Fibroblast of lung (primary cell): ENCODE data around the gene UGT2A2.

Experiments
- EZH2 ChIP-seq: IDR thresholded peaks from 2 replicates; pipeline ENCODE4 v1.5.1; 2012; ENCODE audit warnings: low read length, control low read depth, mild to moderate bottlenecking; ENCODE audit errors: missing control alignments
- TF ChIP-seq, protein P1 (sequence below), 2 donors: IDR thresholded peaks in 1 of 2; conservative IDR thresholded peaks in 1 of 2; 1 replicate in 1 of 2; 2 replicates in 1 of 2; pipeline ENCODE4 v1.5.1; 2011 to 2012; ENCODE audit warnings: low read length in 2 of 2, control low read depth in 1 of 2, inconsistent platforms in 1 of 2, low read depth in 1 of 2, mild to moderate bottlenecking in 1 of 2

DNA sequence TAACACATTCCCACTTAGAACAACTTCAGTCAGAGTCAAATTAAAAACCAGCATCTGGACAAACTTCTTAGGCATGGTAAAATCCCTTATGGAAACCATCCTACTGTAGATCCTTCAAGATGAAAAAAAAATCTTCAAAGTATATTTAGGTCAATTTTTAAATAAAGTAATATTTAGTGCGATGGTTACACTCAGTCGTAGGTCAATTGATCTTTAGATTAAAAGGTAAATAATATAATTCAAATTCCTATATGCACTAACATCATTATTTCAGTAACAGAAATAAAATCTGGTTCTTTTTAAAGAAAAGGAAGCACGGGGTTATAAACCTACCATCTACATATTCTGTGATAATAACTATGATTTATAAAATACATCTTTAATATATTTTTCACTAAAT lies at the start of gene UGT2A2:
- TF ChIP-seq, protein P1, sequence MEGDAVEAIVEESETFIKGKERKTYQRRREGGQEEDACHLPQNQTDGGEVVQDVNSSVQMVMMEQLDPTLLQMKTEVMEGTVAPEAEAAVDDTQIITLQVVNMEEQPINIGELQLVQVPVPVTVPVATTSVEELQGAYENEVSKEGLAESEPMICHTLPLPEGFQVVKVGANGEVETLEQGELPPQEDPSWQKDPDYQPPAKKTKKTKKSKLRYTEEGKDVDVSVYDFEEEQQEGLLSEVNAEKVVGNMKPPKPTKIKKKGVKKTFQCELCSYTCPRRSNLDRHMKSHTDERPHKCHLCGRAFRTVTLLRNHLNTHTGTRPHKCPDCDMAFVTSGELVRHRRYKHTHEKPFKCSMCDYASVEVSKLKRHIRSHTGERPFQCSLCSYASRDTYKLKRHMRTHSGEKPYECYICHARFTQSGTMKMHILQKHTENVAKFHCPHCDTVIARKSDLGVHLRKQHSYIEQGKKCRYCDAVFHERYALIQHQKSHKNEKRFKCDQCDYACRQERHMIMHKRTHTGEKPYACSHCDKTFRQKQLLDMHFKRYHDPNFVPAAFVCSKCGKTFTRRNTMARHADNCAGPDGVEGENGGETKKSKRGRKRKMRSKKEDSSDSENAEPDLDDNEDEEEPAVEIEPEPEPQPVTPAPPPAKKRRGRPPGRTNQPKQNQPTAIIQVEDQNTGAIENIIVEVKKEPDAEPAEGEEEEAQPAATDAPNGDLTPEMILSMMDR (conservative IDR thresholded peaks at IDR 0.05 in 1 of 2, IDR thresholded peaks at IDR 0.05 in 1 of 2; ENCODE audit: low read depth in 1 of 2, low read length in 2 of 2): no peak
- no peak for TF ChIP-seq EZH2
